ENCODE measurements around the gene RECK. TPM values are rescaled to one million over a fixed set of nuclear protein-coding genes. Genes with fewer than 3 reads are reported as not detected.
"Not testable (repeated sequence)": the region's sequence is repeated elsewhere in the genome, so short reads cannot be mapped to it uniquely, and the experiment has no call there.

RECK gene
- total RNA-seq, 1 donor from 2014 or later = 5.8 TPM

DNA sequence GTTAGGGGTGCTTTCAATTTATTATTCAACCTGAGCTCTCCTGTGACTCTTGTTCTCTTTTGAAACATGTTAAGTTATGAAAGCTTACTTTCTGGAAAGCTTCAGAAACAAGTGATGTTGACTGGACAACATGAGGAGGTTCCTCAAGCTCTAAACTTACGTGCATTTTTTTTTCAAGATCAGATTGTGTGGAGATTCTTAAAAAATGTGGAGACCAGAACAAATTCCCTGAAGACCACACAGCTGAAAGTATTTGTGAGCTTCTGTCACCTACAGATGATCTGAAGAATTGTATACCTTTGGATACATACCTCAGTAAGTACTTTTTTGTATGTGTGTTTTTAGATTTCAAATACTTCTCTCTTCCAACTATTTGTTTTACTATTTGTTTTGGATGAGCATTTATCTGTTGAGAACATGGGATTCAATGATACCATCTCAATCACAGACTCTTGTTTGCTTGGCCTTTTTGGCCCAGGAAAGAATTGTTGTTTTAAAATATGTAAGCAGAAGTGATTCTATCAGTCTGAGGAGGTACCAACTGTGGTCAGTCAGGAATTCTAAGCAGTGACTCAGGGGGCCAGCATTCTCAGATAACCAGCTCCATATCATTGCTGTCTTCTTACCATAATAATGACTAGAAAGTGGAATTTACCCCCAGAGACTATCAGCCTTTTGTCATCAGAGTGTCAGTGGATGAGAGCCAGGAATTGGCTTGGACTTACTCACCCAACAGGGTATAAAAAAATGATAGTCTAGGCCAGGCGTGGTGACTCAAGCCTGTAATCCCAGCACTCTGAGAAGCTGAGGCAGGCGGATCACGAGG, 65.4 kb downstream of the RECK start:
- no peak for DNase-seq (ENCODE audit: low spot score)
- intact Hi-C loops (cut with DNase I) = no loop called here

DNA sequence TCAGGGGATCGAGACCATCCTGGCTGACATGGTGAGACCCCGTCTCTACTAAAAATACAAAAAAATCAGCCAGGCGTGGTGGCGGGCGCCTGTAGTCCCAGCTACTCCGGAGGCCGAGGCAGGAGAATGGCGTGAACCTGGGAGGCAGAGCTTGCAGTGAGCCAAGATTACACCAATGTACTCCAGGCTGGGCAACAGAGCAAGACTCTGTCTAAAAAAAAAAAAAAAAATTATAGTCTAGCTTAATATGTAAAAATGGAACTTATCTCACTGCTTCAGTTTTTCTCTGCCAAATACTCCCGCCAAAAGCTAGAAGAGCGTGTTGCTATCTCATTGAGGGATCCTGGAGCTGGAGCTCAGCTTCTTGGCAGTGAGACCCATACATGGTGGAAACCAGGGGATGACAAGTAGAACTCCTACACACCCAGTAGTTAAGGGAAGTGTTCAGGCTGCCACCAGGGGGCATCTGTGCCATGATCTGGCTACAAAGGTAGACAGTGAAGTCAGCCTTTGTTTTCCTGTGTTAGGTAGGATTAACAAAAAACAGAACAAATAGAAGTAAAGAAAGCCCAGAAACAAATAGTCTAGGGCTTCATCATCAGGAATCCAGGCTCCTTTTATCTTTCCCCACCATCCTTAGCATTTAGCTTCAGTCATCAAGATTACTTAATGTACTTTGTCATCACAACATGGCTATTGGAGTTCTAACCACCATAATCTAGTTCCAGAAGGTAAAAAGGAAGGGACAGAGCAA, 66.2 kb downstream of the RECK start:
- intact Hi-C loops (cut with DNase I) = loop anchor here (1.0 kb wide), 1 partner anchor 63 kb away; no protein-coding TSS in a partner anchor
- DNase-seq (ENCODE audit: low spot score) = peak; percentile 91

DNA sequence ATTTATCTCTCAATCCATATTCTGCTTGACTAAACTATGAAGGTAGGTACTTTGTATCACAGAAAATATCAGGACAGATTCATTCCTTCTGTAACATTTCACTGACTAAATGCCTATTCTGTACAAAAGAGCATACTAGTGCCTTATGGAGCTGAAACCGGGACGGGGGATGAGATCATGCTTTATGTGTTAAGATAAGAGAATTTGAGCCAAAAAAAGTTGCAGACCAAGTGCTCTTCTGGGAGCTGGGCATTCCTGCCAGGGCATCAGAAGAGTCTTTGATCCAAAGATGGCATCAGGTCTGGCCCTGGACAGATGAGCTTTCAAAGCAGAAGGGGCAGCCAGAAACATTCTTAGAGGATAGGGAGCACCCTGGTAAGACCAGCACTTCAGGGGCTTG, 72.4 kb downstream of the RECK start:
- intact Hi-C loops (cut with DNase I) = no loop called here
- no peak for DNase-seq (ENCODE audit: low spot score)

DNA sequence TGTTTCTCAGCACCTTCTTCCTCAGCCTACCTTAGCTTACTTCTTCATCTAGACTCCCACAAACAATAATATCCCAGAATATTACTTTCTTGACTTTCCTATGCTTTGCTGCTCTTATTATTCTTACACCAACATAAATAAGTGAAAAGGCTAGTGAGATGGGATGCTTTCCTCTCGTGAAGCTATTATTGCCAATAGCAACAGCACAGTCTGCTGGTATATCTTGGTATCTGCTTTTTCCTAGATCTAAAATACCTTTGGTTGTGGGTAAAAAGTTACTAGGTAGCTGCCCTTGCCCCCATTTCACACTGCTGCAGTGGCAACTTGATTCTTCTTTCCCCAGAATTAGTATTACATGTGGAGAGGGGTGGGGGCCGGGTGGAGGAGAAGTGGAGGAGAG, 73.7 kb downstream of the RECK start:
- intact Hi-C loops (cut with DNase I) = no loop called here
- DNase-seq (ENCODE audit: low spot score) = no peak

DNA sequence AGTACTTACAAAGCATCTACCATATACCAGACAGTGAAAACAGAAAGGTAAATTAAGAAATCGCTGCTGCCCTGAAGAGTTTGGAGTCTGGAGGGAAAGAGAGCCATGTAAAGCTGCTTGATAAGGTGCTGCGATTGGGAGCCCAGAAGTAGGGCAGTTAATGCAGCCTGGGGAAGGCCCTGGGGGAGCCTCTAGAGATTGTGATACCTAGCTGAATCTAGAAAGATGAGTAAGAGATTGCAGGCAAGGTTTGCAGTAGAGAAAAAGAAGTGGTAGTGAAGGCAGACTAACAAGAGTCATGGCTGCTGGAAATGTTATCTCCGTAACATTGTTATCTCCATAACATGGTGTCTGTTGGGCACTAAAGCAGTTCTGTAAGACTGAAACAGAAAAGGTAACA, 75.8 kb downstream of the RECK start:
- intact Hi-C loops (cut with DNase I) = no loop called here
- no peak for DNase-seq (ENCODE audit: low spot score)

DNA sequence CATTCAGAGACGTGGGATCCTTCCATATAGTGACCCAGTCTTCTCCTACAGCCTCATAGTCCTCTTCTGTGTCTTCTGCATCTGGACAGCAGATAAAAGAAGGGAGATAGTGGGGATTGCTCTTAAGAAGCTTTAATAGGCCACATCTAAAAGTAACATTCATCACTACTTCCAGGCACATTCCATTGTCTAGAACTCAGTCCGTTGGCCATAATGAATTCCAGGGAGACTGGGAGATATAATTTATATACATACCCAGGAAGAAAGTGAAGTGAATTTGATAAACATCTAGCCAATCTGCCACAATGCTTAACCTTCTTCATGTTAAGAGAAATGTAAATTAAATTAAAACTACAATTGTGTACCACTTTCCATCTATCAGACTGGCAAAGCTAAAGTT, 77.3 kb downstream of the RECK start:
- intact Hi-C loops (cut with DNase I) = no loop called here
- no peak for DNase-seq (ENCODE audit: low spot score)

DNA sequence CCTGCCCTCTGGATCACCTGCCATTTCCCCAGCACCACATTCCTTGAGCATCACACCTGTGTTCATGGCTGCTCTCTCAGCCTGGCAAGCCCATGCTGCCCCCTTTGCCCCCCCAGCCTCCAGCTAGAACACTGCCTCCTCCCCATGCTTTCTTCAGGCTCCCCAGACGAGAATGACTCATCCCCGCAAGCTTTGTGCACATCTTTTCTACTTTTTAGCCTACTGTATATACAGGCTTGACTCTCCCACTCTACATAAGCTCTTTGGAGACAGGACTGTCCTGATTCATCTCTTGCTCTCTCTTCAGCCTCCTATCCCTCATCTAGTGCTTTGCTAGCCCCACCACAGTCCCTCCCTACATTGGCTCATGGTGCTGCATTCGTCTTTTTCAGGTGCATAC, 79.9 kb downstream of the RECK start:
- intact Hi-C loops (cut with DNase I) = no loop called here
- DNase-seq (ENCODE audit: low spot score) = no peak

DNA sequence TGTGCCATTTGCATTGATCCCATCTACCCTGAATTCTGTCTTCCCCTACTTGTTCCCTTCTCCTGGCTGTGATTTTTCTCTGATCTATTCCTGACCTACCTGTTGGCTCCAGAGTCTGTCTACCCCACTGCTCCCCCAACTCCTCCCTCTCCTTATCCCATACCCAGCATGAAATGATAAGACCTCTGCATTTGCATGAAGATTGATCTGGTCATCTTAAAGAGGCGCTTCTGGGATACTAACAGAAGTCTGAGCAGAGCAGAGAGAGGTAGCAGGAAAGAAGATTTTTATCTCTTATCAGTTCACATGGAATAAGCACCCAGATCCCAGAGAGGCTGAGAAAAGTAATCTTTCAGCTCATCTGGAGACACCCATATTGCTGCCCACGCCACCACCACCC, 81.5 kb downstream of the RECK start:
- intact Hi-C loops (cut with DNase I) = no loop called here
- no peak for DNase-seq (ENCODE audit: low spot score)

DNA sequence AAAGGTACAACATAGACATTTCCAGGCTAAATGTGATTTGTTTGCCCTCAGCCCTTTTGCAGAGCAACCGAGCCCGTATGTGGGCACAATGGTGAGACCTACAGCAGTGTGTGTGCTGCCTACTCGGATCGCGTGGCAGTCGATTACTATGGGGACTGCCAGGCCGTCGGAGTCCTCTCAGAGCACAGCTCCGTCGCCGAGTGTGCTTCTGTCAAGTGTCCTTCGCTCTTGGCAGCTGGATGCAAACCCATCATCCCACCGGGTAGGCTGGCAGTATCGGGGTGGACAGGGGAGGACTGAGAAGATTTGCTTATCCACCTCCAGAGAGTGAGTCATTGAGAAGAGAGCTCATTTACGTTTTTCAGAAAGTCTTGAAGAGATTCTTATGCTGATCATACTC, 82.0 kb downstream of the RECK start:
- DNase-seq (ENCODE audit: low spot score) = no peak
- intact Hi-C loops (cut with DNase I) = no loop called here

DNA sequence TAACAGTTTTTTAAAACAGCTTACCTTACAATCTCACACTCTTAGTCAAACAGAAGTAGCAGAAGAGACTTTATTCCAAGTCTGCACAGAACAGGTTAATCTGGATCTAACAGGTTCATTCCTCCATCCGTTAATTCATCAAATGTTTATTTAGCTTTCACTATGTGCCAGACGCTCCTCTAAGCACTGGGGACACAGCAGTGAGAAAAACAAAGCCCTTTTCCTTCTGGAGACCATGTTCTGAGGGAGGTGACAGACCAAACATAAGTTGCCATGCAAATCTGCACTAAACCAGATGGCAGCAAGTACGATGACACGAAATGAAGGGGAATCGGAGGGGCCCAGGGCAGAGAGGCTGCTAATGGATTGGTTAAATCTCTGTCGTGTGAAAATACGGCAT, 82.8 kb downstream of the RECK start:
- DNase-seq (ENCODE audit: low spot score) = no peak
- intact Hi-C loops (cut with DNase I) = no loop called here

DNA sequence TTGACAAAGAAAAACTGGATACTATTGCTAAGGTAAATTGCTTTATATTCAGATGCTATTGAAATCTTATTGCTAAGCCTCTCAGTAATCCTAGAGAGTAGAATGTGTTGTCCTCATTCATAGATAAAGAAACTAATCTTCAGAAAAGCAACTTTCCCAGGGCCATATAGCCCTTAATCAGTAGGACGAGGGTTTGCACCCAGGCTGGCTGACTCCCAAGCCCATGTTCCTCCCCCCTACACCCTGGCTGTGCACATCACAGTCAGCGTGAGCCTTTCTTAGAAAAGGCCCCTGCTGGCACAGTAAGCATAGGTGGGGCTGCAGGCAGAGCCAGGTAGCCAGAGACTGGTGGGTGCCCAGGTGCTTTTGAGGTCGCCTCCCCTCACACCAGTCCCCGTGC, 84.0 kb downstream of the RECK start:
- intact Hi-C loops (cut with DNase I) = no loop called here
- DNase-seq (ENCODE audit: low spot score) = no peak

DNA sequence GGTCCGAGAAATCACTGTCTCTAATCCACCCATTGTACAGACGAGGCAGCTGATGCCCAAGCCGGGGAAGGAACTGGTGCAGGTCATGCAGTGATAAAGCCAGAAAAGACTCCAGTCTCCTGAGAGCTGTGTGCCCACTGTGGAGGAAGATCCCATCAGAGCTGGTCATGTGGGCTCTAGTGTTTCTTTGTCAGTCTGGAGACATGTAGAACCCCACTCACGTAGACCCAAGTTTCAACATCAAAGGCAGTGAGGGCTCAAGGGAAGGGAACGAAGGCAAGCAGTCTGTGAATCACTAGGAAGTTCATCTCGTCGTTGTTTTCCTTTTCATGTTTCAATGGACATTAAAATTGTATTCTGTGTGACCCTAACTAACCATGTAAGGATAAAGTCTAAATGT, 85.3 kb downstream of the RECK start:
- intact Hi-C loops (cut with DNase I) = no loop called here
- no peak for DNase-seq (ENCODE audit: low spot score)

DNA sequence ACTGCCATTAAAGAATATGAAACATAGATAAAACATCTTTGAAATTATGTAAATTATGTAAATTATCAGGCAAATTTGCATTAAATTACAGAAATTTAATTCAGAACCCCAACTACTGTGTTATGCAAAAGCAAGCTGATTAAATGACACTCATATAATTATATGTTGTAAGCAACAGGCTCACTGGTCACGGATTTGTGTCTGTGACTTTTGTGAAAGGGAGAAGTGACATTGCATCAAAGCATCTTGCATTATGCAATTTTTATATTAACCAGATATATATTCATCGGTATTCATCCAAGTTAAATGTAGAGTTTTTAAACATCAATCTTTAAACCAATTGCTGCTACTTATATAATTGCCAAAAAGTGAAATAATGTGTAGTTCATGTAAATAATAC, 86.8 kb downstream of the RECK start:
- DNase-seq (ENCODE audit: low spot score) = no peak
- intact Hi-C loops (cut with DNase I) = no loop called here

DNA sequence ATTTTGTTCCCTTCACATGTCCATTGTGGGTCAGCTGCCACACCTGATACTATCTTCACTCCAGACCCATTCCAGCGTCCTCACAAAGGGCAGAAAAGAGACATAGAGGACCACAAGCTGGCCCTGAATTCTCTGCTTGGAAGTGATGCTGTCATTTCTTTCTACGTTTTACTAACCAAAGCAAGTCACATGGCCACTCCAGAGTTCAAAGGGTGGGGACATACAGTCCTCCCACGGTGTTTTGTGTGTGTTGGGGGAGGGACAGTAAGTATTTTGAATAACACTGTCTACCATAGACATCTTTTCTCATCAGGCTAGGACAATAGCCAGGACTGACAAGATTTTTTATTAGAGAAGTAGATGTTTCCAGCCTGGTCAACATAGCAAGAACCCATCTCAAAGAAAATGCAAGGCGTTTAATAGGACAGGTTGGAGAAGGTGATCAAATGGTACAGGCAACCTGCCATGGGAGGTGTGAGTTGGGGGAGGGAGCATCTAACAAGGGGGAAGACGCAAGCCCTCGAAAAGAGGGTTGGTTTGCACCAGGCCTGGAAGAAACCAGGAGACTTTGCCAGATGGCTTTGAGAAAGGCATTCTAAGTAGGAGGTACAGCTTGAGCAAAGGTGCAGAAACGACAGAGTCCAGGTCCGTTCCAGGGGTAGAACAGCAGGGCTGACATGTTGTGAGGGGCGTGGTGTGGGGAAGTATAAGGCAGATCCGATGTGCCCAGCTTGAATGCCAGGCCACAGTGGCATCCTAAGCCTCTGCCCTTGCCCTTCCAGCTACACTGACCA, 88.5 kb downstream of the RECK start:
- peak; percentile 62 for DNase-seq (ENCODE audit: low spot score)
- intact Hi-C loops (cut with DNase I) = no loop called here

DNA sequence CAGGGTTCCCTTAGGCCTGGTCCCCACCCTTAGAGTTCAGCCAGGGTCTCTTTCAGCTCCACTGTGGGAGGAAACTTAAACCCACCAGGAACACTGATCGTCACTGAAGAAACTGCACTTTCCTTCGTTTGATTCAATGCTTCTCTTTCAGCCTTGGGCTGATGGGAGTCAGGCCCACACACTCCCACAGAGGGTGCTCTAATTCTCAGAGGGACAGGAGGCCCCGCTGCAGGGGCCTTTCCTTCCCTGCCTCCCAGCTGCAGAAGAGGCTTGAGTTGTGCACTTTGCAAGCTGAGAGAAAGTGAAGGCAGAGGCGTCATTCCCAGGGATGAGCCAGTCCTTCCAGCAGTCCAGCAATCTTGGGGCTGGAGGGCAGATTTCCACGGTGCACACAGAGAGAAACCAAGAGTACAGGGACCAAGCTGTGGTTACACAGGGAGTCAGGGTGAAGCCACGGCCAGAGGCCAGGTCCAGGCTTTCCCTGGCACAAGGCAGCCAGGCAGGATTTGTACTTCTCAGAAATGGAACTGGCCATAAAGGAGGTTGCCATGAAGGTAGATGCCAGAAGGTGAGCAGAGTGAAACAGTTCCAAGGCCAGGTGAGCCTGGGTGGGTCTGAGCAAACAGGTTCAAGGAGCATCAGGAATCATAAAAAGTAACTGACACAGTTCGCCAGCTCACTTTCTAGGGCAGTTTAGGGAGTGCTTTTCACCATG, 89.5 kb downstream of the RECK start:
- intact Hi-C loops (cut with DNase I) = no loop called here
- DNase-seq (ENCODE audit: low spot score) = peak; percentile 66

DNA sequence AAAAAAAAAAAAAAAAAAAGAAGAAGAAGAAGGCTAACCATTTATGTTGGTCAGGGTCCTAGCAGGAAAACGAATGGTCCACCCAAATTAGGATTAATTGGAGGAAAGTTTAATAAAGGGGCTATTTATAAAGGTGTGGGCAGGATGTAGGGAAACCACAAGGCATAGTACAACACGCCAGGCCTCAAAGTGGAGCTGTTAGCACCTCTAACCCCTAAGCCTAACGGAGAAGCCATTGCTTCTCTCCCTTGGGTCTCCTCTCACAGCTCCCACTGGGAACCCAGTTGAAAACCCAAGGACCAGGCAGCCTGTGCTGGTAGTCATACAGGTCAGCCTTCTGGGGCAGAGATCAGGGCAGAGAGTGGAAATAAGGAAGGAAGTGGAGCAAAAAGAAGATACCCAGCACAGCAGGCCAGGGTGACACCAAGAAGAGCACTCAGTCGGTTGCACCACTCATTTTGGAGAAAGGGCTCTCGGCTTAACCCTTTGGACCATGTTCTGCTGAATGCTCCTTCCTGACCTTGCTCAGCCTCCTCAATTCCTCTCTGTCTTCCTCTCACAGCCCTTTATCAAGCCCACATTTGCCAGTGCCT, 91.0 kb downstream of the RECK start:
- DNase-seq (ENCODE audit: low spot score) = peak; percentile 77
- intact Hi-C loops (cut with DNase I) = no loop called here

DNA sequence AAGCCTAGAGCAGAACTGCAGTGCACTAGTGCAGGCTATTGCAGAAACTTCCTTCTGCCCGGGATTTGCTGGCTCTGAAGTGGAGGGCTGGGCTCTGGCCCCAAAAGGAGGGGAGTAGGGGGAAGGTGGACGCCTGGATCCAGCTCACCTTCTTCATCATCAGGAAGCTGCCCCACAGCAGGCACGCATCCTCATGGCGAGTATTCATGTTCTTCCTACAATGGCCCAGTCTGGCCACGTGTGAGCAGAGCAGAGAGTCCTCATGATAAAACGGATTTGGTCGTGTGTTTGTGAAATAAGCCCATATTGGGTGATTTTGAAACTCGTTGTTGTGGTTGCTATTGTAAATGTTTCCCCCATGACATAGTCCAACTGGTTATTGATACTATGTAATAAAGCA, 91.6 kb downstream of the RECK start:
- DNase-seq (ENCODE audit: low spot score) = peak; percentile 62

DNA sequence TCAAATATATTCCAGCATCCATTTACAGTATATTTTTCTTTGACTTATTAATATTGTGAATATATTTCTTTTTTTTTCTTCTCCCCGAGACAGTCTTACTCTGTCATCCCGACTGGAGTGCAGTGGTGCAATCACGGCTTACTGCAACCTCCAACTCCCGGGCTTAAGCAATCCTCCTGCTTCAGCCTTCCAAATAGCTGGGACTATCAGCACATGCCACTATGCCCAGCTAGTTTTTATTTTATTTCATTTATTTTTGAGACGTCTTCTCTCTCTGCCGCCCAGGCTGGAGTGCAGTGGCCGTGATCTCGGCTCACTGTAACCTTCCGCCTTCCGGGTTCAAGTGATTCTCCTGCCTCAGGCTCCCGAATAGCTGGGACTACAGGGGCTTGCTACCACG, 92.4 kb downstream of the RECK start:
- no peak for DNase-seq (ENCODE audit: low spot score)
- intact Hi-C loops (cut with DNase I) = no loop called here

More for the DNA sequence above, 91.6 kb downstream of the RECK start:
- intact Hi-C loops (cut with DNase I) = no loop called here

DNA sequence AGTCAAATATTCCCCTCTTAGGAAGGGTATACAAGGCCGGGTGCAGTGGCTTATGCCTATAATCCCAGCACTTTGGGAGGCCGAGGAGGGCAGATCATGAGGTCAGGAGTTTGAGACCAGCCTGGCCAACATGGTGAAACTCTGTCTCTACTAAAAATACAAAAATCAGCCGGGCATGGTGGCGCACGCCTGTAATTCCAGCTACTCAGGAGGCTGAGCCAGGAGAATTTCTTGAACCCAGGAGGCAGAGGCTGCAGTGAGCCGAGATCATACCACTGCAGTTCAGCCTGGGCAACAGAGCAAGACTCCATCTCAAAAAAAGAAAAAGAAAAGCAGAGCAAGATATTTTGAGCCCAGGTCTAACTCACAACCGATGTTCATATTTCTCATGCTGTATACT, 95.0 kb downstream of the RECK start:
- DNase-seq (ENCODE audit: low spot score); intact Hi-C loops (cut with DNase I): not testable (repeated sequence)
